Esophagus (tissue), 2 donors: ENCODE results near the gene MTHFD2L. TPM values are rescaled to one million over a fixed set of nuclear protein-coding genes. Genes with fewer than 3 reads are reported as not detected.

Experiments
- H3K27ac ChIP-seq, 2 donors: one replicate each; pipeline ENCODE4 v1.5.1; 2013; ENCODE audit warnings: low read depth in 2 of 2, mild to moderate bottlenecking in 2 of 2, inconsistent platforms in 1 of 2, low read length in 1 of 2, moderate library complexity in 1 of 2
- H3K27me3 ChIP-seq, 2 donors: one replicate each; pipeline ENCODE4 v1.6.1; 2013; ENCODE audit warnings: low read length in 2 of 2, control low read depth in 1 of 2, mild to moderate bottlenecking in 1 of 2; ENCODE audit not compliant: insufficient read depth in 2 of 2, control insufficient read depth in 1 of 2
- H3K36me3 ChIP-seq, 2 donors: one replicate each; pipeline ENCODE4 v1.6.1; 2013; ENCODE audit warnings: low read length in 1 of 2; ENCODE audit not compliant: control insufficient read depth in 2 of 2, insufficient read depth in 2 of 2
- H3K4me1 ChIP-seq, 2 donors: one replicate each; pipeline ENCODE4 v1.6.1; 2013; ENCODE audit warnings: low read length in 1 of 2; ENCODE audit not compliant: control insufficient read depth in 2 of 2, insufficient read depth in 2 of 2
- H3K4me3 ChIP-seq, 2 donors: one replicate each; pipeline ENCODE4 v1.5.1; 2013; ENCODE audit warnings: low read length in 2 of 2, mild to moderate bottlenecking in 2 of 2, low read depth in 1 of 2, moderate library complexity in 1 of 2
- H3K9me3 ChIP-seq, 2 donors: one replicate each; pipeline ENCODE4 v1.6.1; 2013; ENCODE audit warnings: mild to moderate bottlenecking in 2 of 2, low read depth in 1 of 2, low read length in 1 of 2, moderate library complexity in 1 of 2; ENCODE audit not compliant: control insufficient read depth in 2 of 2, insufficient read depth in 1 of 2
- WGBS, 2 donors: extraction: QIAGEN DNeasy Blood & Tissue Kit; methylation state at CpG; one replicate each; pipeline ENCODE4 v1.1.7; 2013; 5-methylcytosine and 5-hydroxymethylcytosine counted together
- polyA plus RNA-seq, 2 donors: library from polyadenylated mRNA; stranded (reverse); fragments of 200-250 nt; gene quantifications; one replicate each; pipeline ENCODE4 v1.2.3, GENCODE V29; 2013
- donor health status: healthy with polysubstance abuse.
- donor health status: Bipolar disorder and iron deficiency.

Gene MTHFD2L
- 1 to 10 TPM; 5.9 to 6.2 TPM for polyA plus RNA-seq

DNA sequence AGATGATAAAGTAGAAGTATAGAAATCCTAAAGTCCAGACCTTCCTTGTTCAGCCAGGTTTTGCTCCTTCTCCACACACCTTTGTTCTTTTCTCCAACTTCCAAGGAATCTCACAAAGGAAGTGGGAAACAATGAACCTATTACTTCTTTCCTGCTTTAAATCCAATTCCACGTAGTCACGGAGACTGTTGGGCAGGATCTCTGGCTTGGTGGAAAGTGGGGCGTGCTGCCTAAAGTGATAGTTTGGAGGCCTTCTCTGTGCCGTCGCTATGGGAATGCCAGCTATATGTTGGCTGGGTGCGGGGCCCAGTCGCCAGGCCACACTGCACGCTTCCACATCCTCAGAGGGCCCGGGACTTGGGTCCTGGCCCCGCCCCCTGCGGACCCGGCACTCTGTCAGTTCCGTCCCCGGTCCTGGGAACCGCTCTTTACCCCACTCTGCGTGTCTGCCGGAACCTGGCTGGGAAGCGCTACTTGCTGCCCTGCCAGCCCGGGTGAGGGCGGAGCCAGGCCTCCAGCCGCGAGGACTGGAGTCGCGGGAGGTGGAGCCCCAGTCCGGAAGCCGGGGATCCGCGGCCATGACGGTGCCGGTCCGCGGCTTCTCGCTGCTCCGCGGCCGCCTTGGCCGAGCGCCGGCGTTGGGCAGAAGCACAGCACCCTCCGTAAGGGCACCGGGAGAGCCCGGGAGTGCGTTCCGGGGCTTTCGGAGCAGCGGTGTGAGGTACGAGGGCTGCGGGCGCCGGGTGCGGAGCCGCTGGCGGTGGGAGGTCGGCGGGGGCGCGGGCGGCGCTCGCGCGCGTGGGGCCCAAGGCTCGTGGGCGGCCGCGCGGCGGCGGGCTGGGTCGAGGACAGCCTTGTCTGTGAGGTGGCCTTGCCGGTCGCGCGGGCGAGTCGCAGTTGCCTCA, at the start of gene MTHFD2L:
Gene MTHFD2L (plus strand): TSS at position 558 of the 905 bp plus-strand sequence. CDS start 21 bp downstream, at position 579.
- Histone ChIP-seq H3K9me3 (no peaks in the 10 kb centered on the region), H3K36me3 (no peaks in the 10 kb centered on the region), H3K27me3 (no peaks in the 10 kb centered on the region), H3K27ac (peak within 1 kb of the TSS; percentile 93 to 96), H3K4me3 (peak within 1 kb of the TSS; percentile 78 to 92), H3K4me1 (no peaks in the 10 kb centered on the region)
- 1% methylated on average over 61 to 78 of the region's 78 CpGs for WGBS, 2 donors

- 94 to 97% methylated on average over 1 of the region's 1 CpG for WGBS, 2 donors
Observed at GRCh38 chr4:74108457-74109115, 49.3 kb upstream of the MTHFD2L start.

DNA sequence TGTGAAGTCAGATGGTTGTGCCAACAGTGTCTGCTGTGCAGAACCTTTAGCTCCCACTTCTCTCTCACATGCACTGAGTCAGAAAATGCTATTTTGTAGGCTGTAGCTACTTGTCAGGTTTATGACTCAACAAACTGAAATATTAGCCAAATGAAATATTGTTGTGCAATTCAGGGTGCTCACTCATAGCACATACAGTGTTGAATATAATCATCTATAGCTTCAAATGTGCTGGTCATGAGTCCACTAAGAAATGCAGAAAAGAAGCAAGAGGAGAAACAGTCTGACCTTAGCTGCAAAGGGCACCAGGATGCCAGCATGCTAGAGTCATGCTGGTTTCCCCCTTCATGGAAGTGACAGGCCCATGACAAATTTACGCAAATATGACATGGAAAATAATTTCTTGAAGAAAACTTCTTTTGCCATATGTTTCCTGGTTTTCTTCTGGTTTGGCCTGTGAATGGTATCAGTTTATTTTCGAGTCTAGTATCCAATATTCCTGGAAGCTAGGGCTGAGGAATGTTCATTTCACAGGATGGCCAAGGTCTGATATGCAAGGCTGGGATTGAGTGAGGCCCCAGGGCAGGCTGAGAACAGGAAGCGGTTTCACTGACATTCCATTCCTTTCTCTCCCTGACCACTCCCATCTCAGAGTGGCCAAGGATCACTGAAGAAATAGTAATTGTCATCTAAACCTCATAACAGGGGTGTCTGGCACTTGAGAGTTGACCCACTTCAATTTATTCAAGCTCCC, 48.6 kb upstream of the MTHFD2L start:
- Histone ChIP-seq H3K36me3 (no peaks in the 10 kb centered on the region), H3K4me1 (peaks cover 0 to 11% of the 10 kb centered on the region in 2 donors), H3K9me3 (no peaks in the 10 kb centered on the region), H3K27ac (peak overlapping the region; percentile 78 to 80), H3K4me3 (no peak overlapping the region), H3K27me3 (no peaks in the 10 kb centered on the region)
- WGBS, 2 donors = 44 to 51% methylated on average over 3 of the region's 3 CpGs

More at GRCh38 chr4:74108457-74109115, 49.3 kb upstream of the MTHFD2L start:
- Histone ChIP-seq H3K4me1 (peaks cover 0 to 11% of the 10 kb centered on the region in 2 donors), H3K4me3 (no peak overlapping the region), H3K27ac (no peak overlapping the region), H3K9me3 (no peaks in the 10 kb centered on the region), H3K36me3 (no peaks in the 10 kb centered on the region), H3K27me3 (no peaks in the 10 kb centered on the region)

GRCh38 chr4:74109870-74110605, 47.9 kb upstream of the MTHFD2L start:
- Histone ChIP-seq H3K9me3 (no peaks in the 10 kb centered on the region), H3K36me3 (no peaks in the 10 kb centered on the region), H3K4me1 (peaks cover 0 to 14% of the 10 kb centered on the region in 2 donors), H3K4me3 (no peak overlapping the region), H3K27me3 (no peaks in the 10 kb centered on the region), H3K27ac (peak overlapping the region; percentile 78 to 80)
- 72 to 73% methylated on average over 6 of the region's 6 CpGs for WGBS, 2 donors

DNA sequence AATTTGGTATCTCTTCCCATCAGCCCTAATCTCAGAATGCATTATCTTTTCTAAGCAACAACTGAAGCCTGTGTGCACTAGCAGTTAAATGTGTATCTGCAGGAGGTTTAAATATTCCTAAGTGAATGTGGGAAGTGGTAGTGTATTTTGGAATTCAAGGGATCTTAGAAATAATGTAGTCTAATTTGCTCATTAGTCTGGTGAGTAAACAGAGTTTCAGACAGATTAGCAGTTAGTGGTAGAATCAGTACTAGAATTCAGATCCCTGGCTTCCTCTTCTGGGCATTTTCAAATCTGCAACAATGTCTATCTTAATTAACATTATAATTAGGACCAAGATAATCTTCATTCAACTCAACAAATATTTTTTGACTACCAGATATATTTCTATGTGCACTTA, 47.2 kb upstream of the MTHFD2L start:
- no peaks in the 10 kb centered on the region for H3K27me3 ChIP-seq
- H3K4me3 ChIP-seq = no peak overlapping the region
- H3K4me1 ChIP-seq = peaks cover 0 to 14% of the 10 kb centered on the region in 2 donors
- no peaks in the 10 kb centered on the region for H3K9me3 ChIP-seq
- H3K36me3 ChIP-seq = no peaks in the 10 kb centered on the region
- no peak overlapping the region for H3K27ac ChIP-seq

DNA sequence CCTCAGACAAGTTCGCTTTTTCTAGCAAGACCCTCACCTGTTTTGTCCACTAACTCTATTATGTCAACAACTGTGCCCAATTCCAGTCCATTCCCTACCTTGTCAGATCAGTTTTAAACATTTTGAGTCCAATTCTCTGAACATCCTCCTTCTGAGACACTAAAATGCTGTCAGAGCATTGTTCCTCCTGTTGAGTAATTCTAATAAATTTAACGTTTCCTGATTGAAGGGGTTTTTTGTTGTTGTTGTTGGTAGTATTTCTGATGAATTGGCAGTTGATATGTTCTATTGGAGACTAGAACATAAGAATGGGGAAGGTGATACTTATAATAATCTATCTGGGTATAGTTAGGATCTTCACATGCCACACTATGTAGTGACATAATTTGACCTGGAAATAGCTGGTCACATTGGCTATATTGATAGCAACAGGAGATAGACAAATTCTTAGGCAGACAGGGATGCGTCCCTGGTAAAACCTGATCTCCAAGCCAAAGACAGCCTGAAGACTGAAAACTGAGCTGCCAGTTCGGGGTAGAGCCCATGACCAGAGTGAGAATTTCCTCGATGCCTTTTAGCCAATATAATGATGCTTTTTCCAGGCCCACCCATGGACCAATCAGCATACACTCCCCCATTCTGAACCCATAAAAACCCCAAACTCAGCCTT, 46.5 kb upstream of the MTHFD2L start:
- Histone ChIP-seq H3K27ac (peak overlapping the region; percentile 34 to 72), H3K27me3 (no peaks in the 10 kb centered on the region), H3K9me3 (no peaks in the 10 kb centered on the region), H3K4me3 (no peak overlapping the region), H3K4me1 (peaks cover 0 to 14% of the 10 kb centered on the region in 2 donors), H3K36me3 (no peaks in the 10 kb centered on the region)
- 75 to 84% methylated on average over 5 of the region's 5 CpGs for WGBS, 2 donors

- Histone ChIP-seq H3K4me1 (peaks cover 0 to 14% of the 10 kb centered on the region in 2 donors), H3K36me3 (no peaks in the 10 kb centered on the region), H3K27ac (peak overlapping the region; percentile 72 to 82), H3K4me3 (no peak overlapping the region), H3K9me3 (no peaks in the 10 kb centered on the region), H3K27me3 (no peaks in the 10 kb centered on the region)
- 49 to 62% methylated on average over 5 of the region's 5 CpGs for WGBS, 2 donors
Observed at GRCh38 chr4:74111990-74112389, 45.9 kb upstream of the MTHFD2L start.

GRCh38 chr4:74112399-74113105, 45.4 kb upstream of the MTHFD2L start:
- no peaks in the 10 kb centered on the region for H3K36me3 ChIP-seq
- H3K4me3 ChIP-seq = no peak overlapping the region
- H3K4me1 ChIP-seq = peaks cover 0 to 15% of the 10 kb centered on the region in 2 donors
- no peaks in the 10 kb centered on the region for H3K9me3 ChIP-seq
- 66 to 82% methylated on average over 3 of the region's 3 CpGs for WGBS, 2 donors
- H3K27ac ChIP-seq = peak overlapping the region; percentile 63 to 82
- no peaks in the 10 kb centered on the region for H3K27me3 ChIP-seq
